Measurements from ENCODE around the gene SCMH1. TPM values are rescaled to one million over a fixed set of nuclear protein-coding genes. Genes with fewer than 3 reads are reported as not detected.
"Not testable (repeated sequence)": the region's sequence is repeated elsewhere in the genome, so short reads cannot be mapped to it uniquely, and the experiment has no call there.

SCMH1 gene
- total RNA-seq, 1 experiment from 2014 or later = 39.5 TPM

DNA sequence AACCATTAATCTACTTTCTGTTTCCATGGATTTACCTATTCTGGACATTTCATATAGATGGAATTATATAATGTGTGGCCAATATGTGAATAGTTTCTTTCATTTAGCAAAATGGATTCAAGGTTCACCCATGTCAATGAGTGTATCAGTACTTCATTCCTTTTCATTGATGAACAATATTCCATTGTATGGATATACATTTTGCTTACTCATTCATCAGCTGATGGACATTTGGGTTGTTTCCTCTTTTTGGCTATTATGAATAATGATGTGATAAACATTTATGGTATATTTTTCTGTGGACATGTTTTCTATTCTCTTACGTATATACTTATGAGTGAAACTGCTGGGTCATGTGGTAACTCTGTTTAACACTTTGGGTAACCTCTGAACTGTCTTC lies 97.8 kb downstream of the SCMH1 start:
- Histone ChIP-seq H3K79me2 (ENCODE audit: low read depth) (no peaks in the 10 kb centered on the region), H3F3A (ENCODE audit: insufficient read depth, low read depth) (no peaks in the 10 kb centered on the region), H3K27me3 (ENCODE audit: insufficient read depth, low read depth) (no peaks in the 10 kb centered on the region), H3K9me3 (ENCODE audit: insufficient read depth, low read depth) (peaks cover 12% of the 10 kb centered on the region), H3K4me1 (replicated peaks; ENCODE audit: insufficient read depth) (no peaks in the 10 kb centered on the region), H3K36me3 (ENCODE audit: low read depth) (0 out of 2 replicates have a peak, but pooled peaks cover 5% of the 10 kb centered on the region), H3K4me3 (no peak overlapping the region), H2AFZ (no peak overlapping the region), H3K4me2 (no peak overlapping the region), H3K9me2 (ENCODE audit: insufficient read depth) (no peaks in the 10 kb centered on the region), H4K20me1 (ENCODE audit: insufficient read depth) (no peaks in the 10 kb centered on the region), H3K27ac (no peak overlapping the region)
- DNase-seq = no peak
- TF ChIP-seq, protein P1, sequence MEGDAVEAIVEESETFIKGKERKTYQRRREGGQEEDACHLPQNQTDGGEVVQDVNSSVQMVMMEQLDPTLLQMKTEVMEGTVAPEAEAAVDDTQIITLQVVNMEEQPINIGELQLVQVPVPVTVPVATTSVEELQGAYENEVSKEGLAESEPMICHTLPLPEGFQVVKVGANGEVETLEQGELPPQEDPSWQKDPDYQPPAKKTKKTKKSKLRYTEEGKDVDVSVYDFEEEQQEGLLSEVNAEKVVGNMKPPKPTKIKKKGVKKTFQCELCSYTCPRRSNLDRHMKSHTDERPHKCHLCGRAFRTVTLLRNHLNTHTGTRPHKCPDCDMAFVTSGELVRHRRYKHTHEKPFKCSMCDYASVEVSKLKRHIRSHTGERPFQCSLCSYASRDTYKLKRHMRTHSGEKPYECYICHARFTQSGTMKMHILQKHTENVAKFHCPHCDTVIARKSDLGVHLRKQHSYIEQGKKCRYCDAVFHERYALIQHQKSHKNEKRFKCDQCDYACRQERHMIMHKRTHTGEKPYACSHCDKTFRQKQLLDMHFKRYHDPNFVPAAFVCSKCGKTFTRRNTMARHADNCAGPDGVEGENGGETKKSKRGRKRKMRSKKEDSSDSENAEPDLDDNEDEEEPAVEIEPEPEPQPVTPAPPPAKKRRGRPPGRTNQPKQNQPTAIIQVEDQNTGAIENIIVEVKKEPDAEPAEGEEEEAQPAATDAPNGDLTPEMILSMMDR (conservative IDR thresholded peaks at IDR 0.05) = no peak
- no peak for TF ChIP-seq EZH2 (IDR thresholded peaks at IDR 0.05; ENCODE audit: low read depth)
- CTCF ChIA-PET = no interaction called here
- no TSS peak for BruUV-seq (replicated peaks)
- intact Hi-C loops (cut with micrococcal nuclease; ENCODE audit: unreplicated experiment) = no loop called here
- POLR2A ChIA-PET (ENCODE audit: unreplicated experiment) = no interaction called here

DNA sequence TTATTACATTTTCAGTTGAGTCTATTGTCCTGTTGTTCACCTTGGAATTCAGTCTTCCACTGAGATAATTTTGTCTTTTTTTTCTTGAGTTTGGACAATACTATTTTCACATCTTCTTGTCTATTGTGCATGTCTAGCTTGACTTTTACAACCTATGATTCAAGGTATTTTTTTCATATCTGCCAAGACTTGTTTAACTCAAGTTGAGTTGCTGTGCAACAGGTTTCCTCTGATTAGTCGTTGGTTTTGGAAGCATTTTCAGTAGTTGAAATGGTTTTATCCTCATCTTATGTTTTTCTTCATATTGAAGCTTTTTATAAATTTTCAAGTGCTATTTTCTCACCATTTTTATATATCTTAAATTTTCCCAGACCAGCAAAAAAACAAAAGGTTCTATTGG lies 103.6 kb downstream of the SCMH1 start:
- CTCF ChIA-PET = no interaction called here
- no TSS peak for BruUV-seq (replicated peaks)
- Histone ChIP-seq H3K36me3 (ENCODE audit: low read depth) (0 out of 2 replicates have a peak, but pooled peaks cover 5% of the 10 kb centered on the region), H2AFZ (no peak overlapping the region), H3K9me2 (ENCODE audit: insufficient read depth) (no peaks in the 10 kb centered on the region), H3K27ac (no peak overlapping the region), H3K4me3 (no peak overlapping the region), H3K4me1 (replicated peaks; ENCODE audit: insufficient read depth) (no peaks in the 10 kb centered on the region), H3K79me2 (ENCODE audit: low read depth) (no peaks in the 10 kb centered on the region), H3F3A (ENCODE audit: insufficient read depth, low read depth) (no peaks in the 10 kb centered on the region), H4K20me1 (ENCODE audit: insufficient read depth) (no peaks in the 10 kb centered on the region), H3K9me3 (ENCODE audit: insufficient read depth, low read depth) (peaks cover 12% of the 10 kb centered on the region), H3K4me2 (no peak overlapping the region), H3K27me3 (ENCODE audit: insufficient read depth, low read depth) (no peaks in the 10 kb centered on the region)
- intact Hi-C loops (cut with micrococcal nuclease; ENCODE audit: unreplicated experiment) = no loop called here
- DNase-seq = no peak
- POLR2A ChIA-PET (ENCODE audit: unreplicated experiment) = no interaction called here
- TF ChIP-seq, protein P1 (conservative IDR thresholded peaks at IDR 0.05) = no peak
- TF ChIP-seq EZH2 (IDR thresholded peaks at IDR 0.05; ENCODE audit: low read depth) = no peak

DNA sequence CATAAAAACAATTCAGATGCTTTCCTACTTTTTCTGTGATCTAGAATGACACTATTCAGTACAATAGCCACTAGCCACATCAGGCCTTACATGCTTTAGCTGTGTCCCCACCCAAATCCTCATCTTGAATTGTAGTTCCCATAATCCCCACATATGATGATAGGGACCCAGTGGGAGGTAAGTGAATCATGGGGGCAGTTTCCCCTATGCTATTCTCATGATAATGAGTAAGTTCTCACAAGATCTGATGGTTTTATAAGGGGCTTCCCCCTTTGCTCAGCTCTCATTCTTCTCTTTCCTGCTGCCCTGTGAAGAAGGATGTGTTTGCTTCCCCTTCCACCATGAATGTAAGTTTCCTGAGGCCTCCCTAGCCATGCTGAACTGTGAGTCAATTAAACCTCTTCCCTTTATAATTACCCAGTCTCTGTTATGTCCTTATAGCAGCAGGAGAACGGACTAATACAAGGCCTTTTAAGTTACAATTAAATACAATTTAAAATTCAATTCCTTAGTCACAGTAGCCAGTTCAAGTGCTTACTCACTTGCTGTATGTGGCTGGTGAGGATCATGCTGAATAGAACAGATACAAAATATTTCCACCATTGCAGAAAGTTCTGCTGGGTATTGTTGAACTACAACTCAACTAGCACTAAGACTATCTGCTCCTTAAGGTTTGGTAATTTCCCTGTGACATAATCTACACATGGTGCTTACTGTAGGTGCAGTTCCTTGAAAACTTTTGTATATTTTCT lies 106.7 kb downstream of the SCMH1 start:
- H3K9me3 ChIP-seq (ENCODE audit: insufficient read depth, low read depth) = 0 out of 2 replicates have a peak, but pooled peaks cover 3% of the 10 kb centered on the region
- no peak overlapping the region for H2AFZ ChIP-seq
- no TSS peak for BruUV-seq (replicated peaks)
- ChIA-PET POLR2A (ENCODE audit: unreplicated experiment) (no interaction called here), CTCF (no interaction called here)
- H3F3A ChIP-seq (ENCODE audit: insufficient read depth, low read depth) = no peaks in the 10 kb centered on the region
- H3K79me2 ChIP-seq (ENCODE audit: low read depth) = no peaks in the 10 kb centered on the region
- 0 out of 2 replicates have a peak, but pooled peaks cover under 1% of the 10 kb centered on the region for H3K36me3 ChIP-seq (ENCODE audit: low read depth)
- no peaks in the 10 kb centered on the region for H4K20me1 ChIP-seq (ENCODE audit: insufficient read depth)
- DNase-seq = no peak
- TF ChIP-seq, protein P1 (conservative IDR thresholded peaks at IDR 0.05) = no peak
- TF ChIP-seq EZH2 (IDR thresholded peaks at IDR 0.05; ENCODE audit: low read depth) = no peak
- intact Hi-C loops (cut with micrococcal nuclease; ENCODE audit: unreplicated experiment) = no loop called here
- H3K4me3 ChIP-seq = no peak overlapping the region
- H3K4me2 ChIP-seq = no peak overlapping the region
- H3K27me3 ChIP-seq (ENCODE audit: insufficient read depth, low read depth) = no peaks in the 10 kb centered on the region
- no peaks in the 10 kb centered on the region for H3K4me1 ChIP-seq (replicated peaks; ENCODE audit: insufficient read depth)
- no peaks in the 10 kb centered on the region for H3K9me2 ChIP-seq (ENCODE audit: insufficient read depth)
- H3K27ac ChIP-seq = no peak overlapping the region

DNA sequence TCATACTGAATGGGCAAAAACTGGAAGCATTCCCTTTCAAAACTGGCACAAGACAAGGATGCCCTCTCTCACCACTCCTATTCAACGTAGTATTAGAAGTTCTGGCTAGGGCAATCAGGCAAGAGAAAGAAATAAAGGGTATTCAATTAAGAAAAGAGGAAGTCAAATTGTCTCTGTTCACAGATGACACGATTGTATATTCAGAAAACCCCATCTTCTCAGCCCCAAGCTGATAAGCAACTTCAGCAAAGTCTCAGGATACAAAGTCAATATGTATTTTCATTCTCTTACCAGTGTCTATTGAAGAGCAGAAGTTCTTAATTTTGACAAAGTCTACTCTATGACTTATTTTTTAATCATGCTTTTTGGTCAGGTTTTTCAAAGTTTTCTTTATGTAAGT lies 107.8 kb downstream of the SCMH1 start:
- H3K9me2 ChIP-seq (ENCODE audit: insufficient read depth); CTCF ChIA-PET; H3K36me3 ChIP-seq (ENCODE audit: low read depth); H3K9me3 ChIP-seq (ENCODE audit: insufficient read depth, low read depth); H3K4me2 ChIP-seq; intact Hi-C loops (cut with micrococcal nuclease; ENCODE audit: unreplicated experiment); BruUV-seq (replicated peaks); POLR2A ChIA-PET (ENCODE audit: unreplicated experiment); H3K27me3 ChIP-seq (ENCODE audit: insufficient read depth, low read depth); H3K4me1 ChIP-seq (replicated peaks; ENCODE audit: insufficient read depth); H3F3A ChIP-seq (ENCODE audit: insufficient read depth, low read depth); H2AFZ ChIP-seq; H4K20me1 ChIP-seq (ENCODE audit: insufficient read depth); H3K79me2 ChIP-seq (ENCODE audit: low read depth); DNase-seq; H3K27ac ChIP-seq; H3K4me3 ChIP-seq: not testable (repeated sequence)
